OCI-LY3 (cell line): ENCODE data around the gene ST8SIA2.

Experiments
- CTCF ChIP-seq: fragments of 200-600, 300-600 bp; sonication (generic); IDR thresholded peaks from 2 replicates; pipeline ENCODE4 v1.5.1; 2014; ENCODE audit warnings: antibody characterized with exemption, low read length, low read depth
- EZH2phosphoT487 ChIP-seq: fragments of 200-600 bp; shearing (Covaris generic); IDR thresholded peaks from 2 replicates; pipeline ENCODE4 v1.6.1; 2018; ENCODE audit warnings: antibody characterized with exemption, mixed run types, low read depth

- TF ChIP-seq CTCF (no peak), EZH2phosphoT487 (no peak)
These were observed 68.9 kb downstream of the ST8SIA2 start for GRCh38 chr15:92462424-92463125.
